ENCODE measurements around the gene BRD7. TPM values are rescaled to one million over a fixed set of nuclear protein-coding genes. Genes with fewer than 3 reads are reported as not detected.

BRD7 gene
- total RNA-seq, 4 donors from 2014 or later, result 27.8 to 46.2 (median 36.8) TPM

DNA sequence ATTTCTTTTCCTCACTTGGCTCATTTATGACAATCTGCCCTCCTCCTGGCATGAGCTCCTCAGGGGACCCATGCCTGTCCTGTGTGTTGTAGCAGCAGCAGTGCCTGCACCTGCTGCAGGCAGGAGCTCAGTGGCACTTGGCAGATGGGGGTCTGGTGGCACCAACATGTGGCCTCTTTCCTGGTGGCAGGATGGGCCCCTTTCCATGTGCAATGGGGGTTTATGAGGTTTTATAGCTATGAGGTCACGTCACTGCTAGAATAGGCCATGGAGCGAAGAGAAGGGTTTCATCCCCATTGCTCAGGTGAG is 95.5 kb downstream of the BRD7 start:
- DNase-seq, result peak in 1 of 3 donors; percentile 38

DNA sequence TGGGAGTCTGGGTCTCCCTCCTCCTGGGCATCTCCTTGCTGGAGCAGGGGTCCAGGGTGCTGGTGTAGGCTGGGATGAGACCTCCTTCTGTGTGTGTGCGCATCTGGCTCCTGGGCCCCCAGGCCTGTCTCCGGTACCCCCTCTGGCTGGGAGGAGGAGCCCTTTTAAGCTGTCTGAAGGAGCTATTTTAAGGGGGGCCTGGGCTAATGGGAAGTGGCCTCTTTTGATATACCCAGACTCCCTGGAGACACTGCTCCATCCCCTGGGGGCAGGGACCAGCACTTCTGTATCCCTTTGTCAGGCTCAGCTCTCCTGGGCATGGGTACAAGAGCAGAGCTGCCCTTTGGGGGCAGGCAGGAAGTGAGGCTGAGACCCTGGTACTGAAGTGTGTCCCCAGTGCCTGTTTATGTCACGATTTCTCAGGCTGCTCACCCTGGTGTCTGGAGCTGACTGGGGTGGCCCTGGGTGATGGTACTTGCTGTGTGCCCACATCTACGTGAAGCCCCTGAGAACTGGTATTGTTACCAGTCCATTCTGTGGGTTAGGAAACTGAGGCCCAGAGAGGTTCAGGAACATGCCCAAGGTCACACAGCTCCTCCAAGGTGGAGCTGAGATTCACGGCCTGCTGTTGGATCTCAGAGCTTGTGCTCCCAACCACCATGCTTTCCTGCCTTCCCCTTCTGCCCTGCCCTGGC is 96.0 kb downstream of the BRD7 start:
- peak in 1 of 3 donors; percentile 40 for DNase-seq
- H3K36me3 ChIP-seq, result no peaks in the 10 kb centered on the region
- H3K27ac ChIP-seq, result peak overlapping the region in 2 of 4 donors; percentile 89 to 93
- H3K4me1 ChIP-seq, result peaks cover 0 to 38% (median 19%) of the 10 kb centered on the region in 4 donors
- H3K4me3 ChIP-seq, result no peak overlapping the region
- no peaks in the 10 kb centered on the region for H3K27me3 ChIP-seq
- TF ChIP-seq, protein P1, sequence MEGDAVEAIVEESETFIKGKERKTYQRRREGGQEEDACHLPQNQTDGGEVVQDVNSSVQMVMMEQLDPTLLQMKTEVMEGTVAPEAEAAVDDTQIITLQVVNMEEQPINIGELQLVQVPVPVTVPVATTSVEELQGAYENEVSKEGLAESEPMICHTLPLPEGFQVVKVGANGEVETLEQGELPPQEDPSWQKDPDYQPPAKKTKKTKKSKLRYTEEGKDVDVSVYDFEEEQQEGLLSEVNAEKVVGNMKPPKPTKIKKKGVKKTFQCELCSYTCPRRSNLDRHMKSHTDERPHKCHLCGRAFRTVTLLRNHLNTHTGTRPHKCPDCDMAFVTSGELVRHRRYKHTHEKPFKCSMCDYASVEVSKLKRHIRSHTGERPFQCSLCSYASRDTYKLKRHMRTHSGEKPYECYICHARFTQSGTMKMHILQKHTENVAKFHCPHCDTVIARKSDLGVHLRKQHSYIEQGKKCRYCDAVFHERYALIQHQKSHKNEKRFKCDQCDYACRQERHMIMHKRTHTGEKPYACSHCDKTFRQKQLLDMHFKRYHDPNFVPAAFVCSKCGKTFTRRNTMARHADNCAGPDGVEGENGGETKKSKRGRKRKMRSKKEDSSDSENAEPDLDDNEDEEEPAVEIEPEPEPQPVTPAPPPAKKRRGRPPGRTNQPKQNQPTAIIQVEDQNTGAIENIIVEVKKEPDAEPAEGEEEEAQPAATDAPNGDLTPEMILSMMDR (IDR thresholded peaks at IDR 0.05), result no peak
- TF ChIP-seq POLR2A (IDR thresholded peaks at IDR 0.05), result no peak
- no peaks in the 10 kb centered on the region for H3K9me3 ChIP-seq

More for the DNA sequence above, 95.5 kb downstream of the BRD7 start:
- no peaks in the 10 kb centered on the region for H3K9me3 ChIP-seq
- peak overlapping the region in 3 of 4 donors; percentile 80 to 93 (median 89) for H3K27ac ChIP-seq
- no peak for TF ChIP-seq POLR2A (IDR thresholded peaks at IDR 0.05)
- TF ChIP-seq, protein P1 (IDR thresholded peaks at IDR 0.05), result no peak
- H3K36me3 ChIP-seq, result no peaks in the 10 kb centered on the region
- peak overlapping the region in 1 of 4 donors; percentile 46 for H3K4me3 ChIP-seq
- H3K4me1 ChIP-seq, result peaks cover 0 to 38% (median 22%) of the 10 kb centered on the region in 4 donors
- no peaks in the 10 kb centered on the region for H3K27me3 ChIP-seq

GRCh38 chr16:50272111-50272571 is 96.6 kb downstream of the BRD7 start:
- Histone ChIP-seq H3K27me3 (no peaks in the 10 kb centered on the region), H3K36me3 (no peaks in the 10 kb centered on the region), H3K4me1 (peaks cover 0 to 38% (median 17%) of the 10 kb centered on the region in 4 donors), H3K27ac (peak overlapping the region in 2 of 4 donors; percentile 17 to 93), H3K4me3 (no peak overlapping the region), H3K9me3 (no peaks in the 10 kb centered on the region)
- DNase-seq, result peak in 1 of 3 donors; percentile 47
- TF ChIP-seq, protein P1 (IDR thresholded peaks at IDR 0.05), result no peak
- no peak for TF ChIP-seq POLR2A (IDR thresholded peaks at IDR 0.05)

DNA sequence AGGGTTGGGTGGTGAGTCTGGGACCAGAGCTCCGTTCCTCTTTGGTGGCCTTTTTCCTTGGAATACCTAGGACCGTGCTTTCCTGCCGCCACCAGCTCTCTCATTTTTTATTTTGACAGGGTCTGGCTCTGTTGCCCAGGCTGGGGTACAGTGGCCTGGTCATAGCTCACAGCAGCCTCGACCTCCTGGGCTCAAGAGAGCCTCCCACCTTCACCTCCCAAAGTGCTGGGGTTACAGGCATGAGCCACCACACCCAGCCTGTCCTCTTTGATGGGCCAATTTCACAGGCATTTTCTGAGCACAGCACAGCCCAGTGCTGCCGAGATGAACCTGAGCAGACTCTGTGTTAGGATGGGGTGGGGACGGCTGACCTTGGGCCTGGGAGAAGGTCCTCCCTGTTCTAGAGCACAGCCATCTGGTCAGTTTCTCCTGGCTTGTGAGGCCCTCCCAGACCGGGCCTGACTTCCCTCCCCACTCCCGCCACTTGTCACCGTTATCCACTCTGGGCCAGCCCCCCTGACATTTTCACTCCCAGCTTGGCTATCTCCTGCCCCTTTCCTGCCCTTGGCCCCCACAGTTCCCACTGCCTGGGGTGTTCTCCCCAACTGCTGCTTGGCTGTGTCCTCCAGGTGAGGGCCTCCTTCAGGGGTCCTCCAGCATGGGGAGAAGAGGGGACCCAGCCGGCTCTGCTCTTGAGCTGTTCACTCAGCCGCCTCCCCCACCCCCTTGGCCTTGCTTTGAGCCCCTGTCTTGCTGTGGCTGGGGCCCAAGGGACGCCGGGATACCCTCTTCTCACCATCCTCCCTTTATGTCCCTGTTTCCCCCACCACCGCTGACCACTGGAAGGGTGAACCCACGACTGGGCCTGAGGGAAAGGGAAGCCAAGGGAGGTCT is 97.4 kb downstream of the BRD7 start:
- Histone ChIP-seq H3K4me1 (peaks cover 0 to 39% (median 19%) of the 10 kb centered on the region in 4 donors), H3K4me3 (no peak overlapping the region), H3K27ac (peak overlapping the region in 1 of 4 donors; percentile 93), H3K27me3 (no peaks in the 10 kb centered on the region), H3K9me3 (no peaks in the 10 kb centered on the region), H3K36me3 (no peaks in the 10 kb centered on the region)
- TF ChIP-seq, protein P1 (IDR thresholded peaks at IDR 0.05), result no peak
- no peak for TF ChIP-seq POLR2A (IDR thresholded peaks at IDR 0.05)
- peak in 1 of 3 donors; percentile 43 for DNase-seq

GRCh38 chr16:50270510-50271147 is 98.2 kb downstream of the BRD7 start:
- H3K27ac ChIP-seq, result peak overlapping the region in 1 of 4 donors; percentile 39
- H3K27me3 ChIP-seq, result no peaks in the 10 kb centered on the region
- no peaks in the 10 kb centered on the region for H3K36me3 ChIP-seq
- no peaks in the 10 kb centered on the region for H3K9me3 ChIP-seq
- no peak for TF ChIP-seq POLR2A (IDR thresholded peaks at IDR 0.05)
- TF ChIP-seq, protein P1 (IDR thresholded peaks at IDR 0.05), result no peak
- DNase-seq, result peak in 1 of 3 donors; percentile 33
- no peak overlapping the region for H3K4me3 ChIP-seq
- H3K4me1 ChIP-seq, result peaks cover 0 to 39% (median 18%) of the 10 kb centered on the region in 4 donors

Measured in Peyer's patch (tissue), 4 donors.